ENCODE results near the gene ACOT13.
"Not testable (repeated sequence)": the region's sequence is repeated elsewhere in the genome, so short reads cannot be mapped to it uniquely, and the experiment has no call there.

ACOT13 gene

DNA sequence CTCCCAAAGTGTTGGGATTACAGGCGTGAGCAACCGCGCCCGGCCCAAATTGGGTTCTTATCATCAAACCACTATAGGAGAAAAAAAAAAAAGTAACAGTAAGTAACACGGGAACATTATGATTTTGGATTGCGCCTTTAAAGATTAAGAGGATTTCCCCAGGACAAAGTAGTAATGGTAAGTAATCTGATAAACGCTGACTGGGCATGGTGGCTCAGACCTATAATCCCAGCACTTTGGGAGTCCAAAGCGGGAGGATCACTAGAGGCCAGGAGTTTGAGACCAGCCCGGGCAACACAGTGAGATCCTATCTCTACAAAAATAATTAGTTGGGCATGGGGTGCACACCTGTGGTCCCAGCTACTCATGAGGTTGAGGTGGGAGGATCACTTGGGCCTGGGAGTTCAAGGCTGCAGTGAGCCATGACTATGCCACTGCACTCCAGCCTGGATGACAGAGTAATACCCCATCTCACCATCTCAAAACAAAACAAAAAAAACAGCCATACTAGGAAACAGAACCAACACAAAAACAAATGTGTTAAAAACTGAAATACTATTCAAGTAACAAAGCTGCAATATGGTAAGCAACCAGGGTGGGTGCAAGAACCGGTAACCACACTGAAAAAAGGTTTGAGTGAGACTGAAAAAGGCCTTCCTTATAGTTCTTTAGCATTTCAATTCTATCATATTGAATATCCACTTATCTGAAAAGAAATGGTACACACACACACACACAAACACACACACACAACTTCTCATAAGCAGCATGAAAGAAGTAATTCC, 43.8 kb downstream of the ACOT13 start:
- no peak for DNase-seq (ENCODE audit: low read depth, low spot score)
- H3K4me3 ChIP-seq (ENCODE audit: low read depth, low read length): no peak overlapping the region
- in situ Hi-C loops (cut with HindIII; ENCODE audit: low sequenced_read_pairs): no loop called here
- TF ChIP-seq, protein P1, sequence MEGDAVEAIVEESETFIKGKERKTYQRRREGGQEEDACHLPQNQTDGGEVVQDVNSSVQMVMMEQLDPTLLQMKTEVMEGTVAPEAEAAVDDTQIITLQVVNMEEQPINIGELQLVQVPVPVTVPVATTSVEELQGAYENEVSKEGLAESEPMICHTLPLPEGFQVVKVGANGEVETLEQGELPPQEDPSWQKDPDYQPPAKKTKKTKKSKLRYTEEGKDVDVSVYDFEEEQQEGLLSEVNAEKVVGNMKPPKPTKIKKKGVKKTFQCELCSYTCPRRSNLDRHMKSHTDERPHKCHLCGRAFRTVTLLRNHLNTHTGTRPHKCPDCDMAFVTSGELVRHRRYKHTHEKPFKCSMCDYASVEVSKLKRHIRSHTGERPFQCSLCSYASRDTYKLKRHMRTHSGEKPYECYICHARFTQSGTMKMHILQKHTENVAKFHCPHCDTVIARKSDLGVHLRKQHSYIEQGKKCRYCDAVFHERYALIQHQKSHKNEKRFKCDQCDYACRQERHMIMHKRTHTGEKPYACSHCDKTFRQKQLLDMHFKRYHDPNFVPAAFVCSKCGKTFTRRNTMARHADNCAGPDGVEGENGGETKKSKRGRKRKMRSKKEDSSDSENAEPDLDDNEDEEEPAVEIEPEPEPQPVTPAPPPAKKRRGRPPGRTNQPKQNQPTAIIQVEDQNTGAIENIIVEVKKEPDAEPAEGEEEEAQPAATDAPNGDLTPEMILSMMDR (IDR thresholded peaks at IDR 0.05; ENCODE audit: low read depth, low read length): no peak

DNA sequence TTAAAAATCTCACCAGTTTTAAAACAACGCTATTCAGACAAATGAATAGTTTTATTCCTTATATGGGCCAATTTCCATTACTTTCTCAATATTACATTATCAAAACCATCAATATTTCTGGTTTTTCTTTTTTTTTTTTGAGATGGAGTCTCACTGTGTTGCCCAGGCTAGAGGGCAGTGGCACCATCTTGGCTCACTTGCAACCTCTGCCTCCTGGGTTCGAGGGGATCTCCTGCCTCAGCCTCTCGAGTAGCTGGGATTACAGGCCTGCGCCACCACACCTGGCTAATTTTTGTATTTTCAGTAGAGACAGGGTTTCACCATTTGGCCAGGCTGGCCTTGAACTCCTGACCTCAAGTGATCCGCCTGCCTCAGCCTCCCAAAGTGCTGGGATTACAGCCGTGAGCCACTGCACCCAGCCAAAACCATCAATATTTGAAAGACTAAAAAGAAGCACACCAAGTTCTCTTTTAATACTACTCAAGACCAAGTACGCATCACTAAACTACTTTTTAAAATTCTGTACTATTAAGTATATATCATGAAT, 49.8 kb downstream of the ACOT13 start:
- peak overlapping the region; percentile 100 for H3K4me3 ChIP-seq (ENCODE audit: low read depth, low read length)
- in situ Hi-C loops (cut with HindIII; ENCODE audit: low sequenced_read_pairs); DNase-seq (ENCODE audit: low read depth, low spot score): not testable (repeated sequence)

DNA sequence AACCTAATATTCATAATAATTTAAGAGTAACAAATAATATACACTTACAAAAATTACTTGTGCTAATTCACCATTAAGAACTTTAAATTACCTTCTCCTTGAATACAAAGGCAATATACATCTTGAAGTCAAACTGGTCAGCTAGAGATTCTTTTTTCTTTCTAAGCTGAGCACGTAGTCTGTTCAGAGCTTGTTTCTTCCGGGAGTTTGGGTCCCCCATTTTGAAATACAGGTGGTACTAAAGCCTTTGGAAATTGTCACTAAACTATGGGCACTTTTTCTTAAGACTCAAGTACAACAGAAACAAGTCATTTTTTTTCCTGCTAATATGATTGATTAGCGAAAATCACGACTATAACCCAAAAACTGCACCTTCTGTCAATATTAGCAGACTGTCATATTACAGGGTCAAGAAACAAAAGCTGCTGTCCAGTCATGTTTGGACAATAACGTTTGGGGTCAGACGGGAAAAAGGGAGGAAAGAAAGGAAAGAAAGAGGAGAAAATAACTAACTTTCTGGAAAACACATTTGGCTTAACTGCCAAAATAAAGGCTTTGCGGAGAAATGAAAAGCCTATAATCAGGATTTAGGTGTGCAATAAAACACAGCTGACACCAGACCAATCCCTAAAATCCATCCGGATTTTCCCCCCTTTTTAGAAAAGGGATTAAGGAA, 51.7 kb downstream of the ACOT13 start:
- H3K4me3 ChIP-seq (ENCODE audit: low read depth, low read length): peak overlapping the region; percentile 100
- TF ChIP-seq, protein P1 (IDR thresholded peaks at IDR 0.05; ENCODE audit: low read depth, low read length): no peak
- in situ Hi-C loops (cut with HindIII; ENCODE audit: low sequenced_read_pairs): no loop called here
- no peak for DNase-seq (ENCODE audit: low read depth, low spot score)

DNA sequence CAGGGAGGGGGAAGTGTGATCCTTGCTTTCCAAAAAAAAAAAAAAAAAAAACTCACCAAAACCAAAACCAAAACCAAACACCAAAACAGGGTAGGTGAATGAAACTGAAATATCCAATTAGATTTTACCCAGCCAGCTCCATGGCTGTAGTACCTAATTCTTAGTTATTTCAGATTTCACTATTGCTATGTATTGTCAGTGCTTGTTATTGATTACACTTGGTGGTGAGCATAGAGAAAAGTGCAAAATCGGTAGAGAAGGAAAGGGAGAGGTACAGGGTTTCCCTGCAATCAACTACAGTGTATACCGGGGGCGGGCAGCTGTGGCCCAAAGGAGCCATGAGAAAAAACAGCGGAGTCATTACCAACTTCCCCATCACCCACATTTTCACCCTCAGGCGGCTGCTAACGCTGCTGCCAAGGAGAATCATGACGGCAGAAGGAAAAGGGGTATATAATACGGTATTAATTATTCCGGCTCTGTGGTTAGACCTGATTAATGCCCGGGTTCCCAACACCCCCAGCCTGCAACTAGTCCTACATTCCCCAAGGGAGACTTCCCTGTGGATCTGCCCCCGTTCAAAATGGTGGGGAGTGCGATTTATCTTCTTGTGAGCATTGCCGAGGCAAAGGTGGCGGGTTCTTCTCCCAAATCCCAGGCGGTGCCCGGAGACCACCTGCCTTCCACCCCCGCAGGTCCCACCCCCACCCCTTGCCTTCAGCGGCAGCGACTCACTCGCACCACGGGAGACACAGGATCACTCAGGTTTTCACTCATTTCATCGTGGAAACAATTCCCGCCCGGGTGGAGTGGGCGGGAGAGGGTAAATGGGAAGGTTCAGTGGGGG, 52.5 kb downstream of the ACOT13 start, which contains the start of gene C6orf62:
Gene C6orf62 (minus strand): TSS at position 30 of the 847 bp plus-strand sequence. CDS start 486 bp downstream, outside the sequence.
- in situ Hi-C loops (cut with HindIII; ENCODE audit: low sequenced_read_pairs): no loop called here
- DNase-seq (ENCODE audit: low read depth, low spot score): no peak
- TF ChIP-seq, protein P1 (IDR thresholded peaks at IDR 0.05; ENCODE audit: low read depth, low read length): no peak
- H3K4me3 ChIP-seq (ENCODE audit: low read depth, low read length): peak within 1 kb of the TSS; percentile 100

DNA sequence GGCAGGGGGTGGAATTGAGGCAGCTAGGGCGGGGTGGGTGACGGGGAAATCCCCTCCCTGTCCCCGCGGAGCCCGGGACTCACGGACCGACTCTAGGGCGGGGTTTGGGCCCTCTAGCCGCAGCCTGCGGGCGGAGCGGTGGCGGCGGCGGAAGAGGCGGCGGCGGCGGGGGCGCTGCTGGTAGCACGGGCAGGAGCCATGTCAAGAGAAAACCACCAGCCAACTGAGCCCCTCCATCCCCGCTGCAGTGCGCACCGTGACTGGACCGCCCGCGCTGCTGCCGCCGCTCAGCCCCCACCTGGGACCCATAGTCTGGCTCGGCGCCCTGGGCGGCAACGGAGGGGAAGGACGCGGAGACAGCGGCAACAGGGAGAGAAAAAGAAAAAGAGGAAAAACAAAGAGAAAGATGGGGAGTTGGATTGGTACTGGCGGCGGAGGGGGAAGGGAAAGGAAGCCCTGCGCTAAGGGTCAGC, 53.3 kb downstream of the ACOT13 start:
- TF ChIP-seq, protein P1 (IDR thresholded peaks at IDR 0.05; ENCODE audit: low read depth, low read length): no peak
- peak overlapping the region; percentile 100 for H3K4me3 ChIP-seq (ENCODE audit: low read depth, low read length)
- DNase-seq (ENCODE audit: low read depth, low spot score): peak; percentile 41
- in situ Hi-C loops (cut with HindIII; ENCODE audit: low sequenced_read_pairs): no loop called here

DNA sequence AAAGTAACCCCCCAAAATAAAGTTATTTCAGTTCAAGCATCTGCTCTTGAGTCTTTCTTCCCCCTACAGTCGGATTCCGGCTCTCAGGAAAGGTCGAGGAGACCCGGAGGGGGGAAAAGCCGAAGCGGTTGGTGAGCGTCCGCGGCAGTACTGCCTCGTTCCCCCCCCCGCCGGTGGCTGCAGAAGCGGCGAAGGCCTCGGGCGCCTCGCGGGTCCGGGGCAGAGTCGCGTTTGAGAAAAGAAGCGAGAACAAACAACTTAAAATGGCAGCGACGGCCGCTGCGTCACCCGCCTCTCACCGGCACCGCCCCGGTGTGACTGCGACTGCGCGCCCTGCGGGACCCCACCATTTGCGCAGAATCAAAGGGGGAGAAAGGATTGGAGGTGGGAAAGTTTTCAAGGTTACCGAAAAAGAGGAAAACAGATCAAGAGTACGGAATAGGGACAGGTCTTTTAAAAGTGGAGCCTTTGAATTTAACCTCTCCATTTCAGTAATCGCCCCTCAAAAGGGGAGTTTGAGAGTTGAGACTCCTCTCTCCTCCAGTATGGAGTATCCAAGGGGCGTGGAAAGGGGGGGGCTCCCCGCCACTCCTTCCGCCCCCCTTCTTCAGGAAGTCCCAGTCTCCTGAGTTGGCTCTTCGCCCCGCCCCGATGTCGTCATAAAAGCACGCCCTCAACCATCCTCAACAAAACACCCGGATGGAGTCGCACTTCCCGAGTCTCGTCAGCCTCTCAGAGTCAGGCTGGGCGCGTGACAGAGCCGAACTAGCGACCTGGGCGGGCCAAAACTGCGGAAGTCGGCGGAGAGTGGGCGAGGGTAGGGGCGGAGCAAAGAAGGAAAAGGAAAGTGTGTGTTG, 54.0 kb downstream of the ACOT13 start:
- DNase-seq (ENCODE audit: low read depth, low spot score): peak; percentile 100
- peak overlapping the region; percentile 100 for H3K4me3 ChIP-seq (ENCODE audit: low read depth, low read length)
- TF ChIP-seq, protein P1 (IDR thresholded peaks at IDR 0.05; ENCODE audit: low read depth, low read length): peak; percentile 2
- in situ Hi-C loops (cut with HindIII; ENCODE audit: low sequenced_read_pairs): no loop called here
